GM12874 (cell line): ENCODE measurements around the gene ZNF780B.

Source experiments
- TF ChIP-seq, protein P1 (sequence below): IDR thresholded peaks from 2 replicates; pipeline ENCODE4 v1.5.1; 2011; ENCODE audit warnings: low read depth, mild to moderate bottlenecking, control low read depth, low read length, moderate library complexity; ENCODE audit not compliant: insufficient read depth

The ZNF780B gene

DNA sequence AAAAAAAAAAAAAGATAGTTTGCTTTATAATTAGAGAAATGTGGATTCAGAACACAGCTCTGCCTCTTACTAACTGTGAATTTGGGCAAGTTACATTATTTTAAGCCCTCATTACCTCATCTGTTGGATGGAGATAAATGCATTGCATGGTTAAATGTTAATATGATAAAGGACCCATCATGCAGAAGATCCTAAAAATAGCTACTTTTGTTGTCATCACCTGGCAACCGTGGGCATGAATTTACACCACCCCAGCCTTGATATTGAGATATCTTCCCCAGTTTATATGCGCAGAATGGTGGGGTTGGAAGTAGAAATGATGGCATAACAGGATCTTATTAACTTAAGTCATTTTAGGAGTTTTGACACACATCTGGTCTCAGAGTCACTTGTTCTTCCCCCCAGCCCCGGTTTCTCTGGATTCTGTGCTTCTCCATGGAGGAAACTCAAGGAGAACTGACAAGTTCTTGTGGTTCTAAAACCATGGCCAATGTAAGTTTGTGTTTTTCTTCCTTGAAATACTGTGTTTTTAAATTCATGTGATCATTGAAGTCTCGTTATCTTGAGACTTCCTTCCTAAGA is 50.2 kb downstream of the ZNF780B start:
- TF ChIP-seq, protein P1, sequence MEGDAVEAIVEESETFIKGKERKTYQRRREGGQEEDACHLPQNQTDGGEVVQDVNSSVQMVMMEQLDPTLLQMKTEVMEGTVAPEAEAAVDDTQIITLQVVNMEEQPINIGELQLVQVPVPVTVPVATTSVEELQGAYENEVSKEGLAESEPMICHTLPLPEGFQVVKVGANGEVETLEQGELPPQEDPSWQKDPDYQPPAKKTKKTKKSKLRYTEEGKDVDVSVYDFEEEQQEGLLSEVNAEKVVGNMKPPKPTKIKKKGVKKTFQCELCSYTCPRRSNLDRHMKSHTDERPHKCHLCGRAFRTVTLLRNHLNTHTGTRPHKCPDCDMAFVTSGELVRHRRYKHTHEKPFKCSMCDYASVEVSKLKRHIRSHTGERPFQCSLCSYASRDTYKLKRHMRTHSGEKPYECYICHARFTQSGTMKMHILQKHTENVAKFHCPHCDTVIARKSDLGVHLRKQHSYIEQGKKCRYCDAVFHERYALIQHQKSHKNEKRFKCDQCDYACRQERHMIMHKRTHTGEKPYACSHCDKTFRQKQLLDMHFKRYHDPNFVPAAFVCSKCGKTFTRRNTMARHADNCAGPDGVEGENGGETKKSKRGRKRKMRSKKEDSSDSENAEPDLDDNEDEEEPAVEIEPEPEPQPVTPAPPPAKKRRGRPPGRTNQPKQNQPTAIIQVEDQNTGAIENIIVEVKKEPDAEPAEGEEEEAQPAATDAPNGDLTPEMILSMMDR = no peak

DNA sequence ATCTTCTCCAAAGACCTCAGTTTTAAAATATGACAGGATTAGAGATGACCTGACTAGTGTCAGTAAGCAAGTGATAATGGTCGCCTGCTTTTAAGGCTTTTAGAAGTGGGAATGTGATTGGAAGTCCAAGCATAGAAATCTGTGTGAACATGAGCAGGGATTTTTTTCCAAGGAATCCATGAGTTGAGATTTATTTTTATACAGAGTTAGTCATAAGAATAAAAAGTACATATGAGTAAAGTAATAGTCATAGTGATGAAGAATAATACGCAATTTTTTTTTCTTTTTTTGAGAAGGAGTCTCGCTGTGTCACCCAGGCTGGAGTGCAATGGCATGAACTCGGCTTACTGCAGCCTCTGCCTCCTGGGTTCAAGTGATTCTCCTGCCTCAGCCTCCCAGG is 57.5 kb downstream of the ZNF780B start:
- TF ChIP-seq, protein P1 = no peak

DNA sequence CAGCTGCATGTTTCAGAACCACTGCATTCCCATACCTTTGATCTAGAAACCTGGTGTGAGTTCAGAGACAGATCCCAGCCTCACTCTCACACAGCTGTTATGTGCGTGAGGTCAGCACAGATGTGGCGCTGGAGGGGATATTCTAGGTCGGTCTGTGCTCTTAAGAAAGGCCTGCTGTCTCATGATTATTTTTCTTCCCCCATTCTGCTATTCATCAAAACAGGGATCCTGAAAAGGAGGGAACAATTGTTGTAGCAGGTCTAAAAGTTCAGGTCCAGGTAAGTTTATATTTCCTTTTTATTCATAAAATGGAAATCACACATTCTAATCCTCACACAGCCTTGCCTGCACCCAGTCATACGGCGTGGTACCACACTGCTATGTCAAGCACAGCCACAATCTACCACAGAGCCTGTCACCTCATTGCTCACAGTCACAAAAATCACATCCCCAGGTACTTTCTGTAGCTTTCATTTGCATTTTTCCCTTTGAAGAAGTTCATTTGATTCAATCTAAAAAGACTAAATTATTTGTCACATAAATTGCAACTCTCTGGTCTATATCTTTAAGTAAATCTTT is 58.3 kb downstream of the ZNF780B start:
- TF ChIP-seq, protein P1 = no peak

DNA sequence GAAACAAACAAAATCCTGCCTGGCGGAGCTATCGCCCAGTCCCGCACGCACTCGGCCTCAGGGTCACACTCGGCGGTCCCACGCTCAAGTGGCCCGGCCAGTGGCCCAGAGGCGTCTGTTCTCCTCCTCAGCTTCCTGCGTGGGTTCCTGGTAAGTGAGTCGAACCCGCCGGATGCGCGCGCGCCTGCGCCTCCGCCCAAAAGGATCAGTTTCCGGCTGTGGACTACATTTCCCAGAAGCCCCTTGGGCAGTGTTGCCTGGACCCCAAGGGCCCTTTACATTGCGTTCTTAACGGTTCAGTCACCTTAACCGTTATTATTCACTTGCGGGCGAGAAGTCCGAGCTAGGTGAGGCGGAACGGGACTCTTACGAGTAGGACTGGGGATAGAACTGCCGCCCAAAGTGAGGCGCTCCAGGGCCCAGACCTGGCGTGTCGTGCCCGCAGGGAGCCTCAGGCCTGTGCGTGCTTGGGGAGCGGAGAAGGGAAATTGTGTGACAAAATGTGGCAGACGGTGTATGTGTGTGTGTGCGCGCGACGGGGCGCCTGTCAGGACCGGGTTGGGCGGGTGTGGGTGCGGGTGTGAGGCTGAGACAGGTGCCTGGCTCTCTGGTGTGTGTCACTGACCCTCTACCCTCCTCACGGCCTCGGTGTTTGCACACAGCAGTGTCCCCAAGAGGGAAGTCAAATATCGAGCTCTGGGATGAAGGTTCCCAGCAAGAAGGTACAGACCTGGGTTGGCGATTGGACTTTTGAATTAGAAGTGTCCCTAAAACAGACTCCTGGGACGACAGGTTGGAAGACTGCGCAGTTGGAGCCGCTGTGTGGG is 59.0 kb downstream of the ZNF780B start, which contains the start of gene ZNF546:
ZNF546 (plus strand) TSS at position 250 of the 827 bp plus-strand sequence. CDS start 1,267 bp downstream, outside the sequence.
- TF ChIP-seq, protein P1 = no peak

DNA sequence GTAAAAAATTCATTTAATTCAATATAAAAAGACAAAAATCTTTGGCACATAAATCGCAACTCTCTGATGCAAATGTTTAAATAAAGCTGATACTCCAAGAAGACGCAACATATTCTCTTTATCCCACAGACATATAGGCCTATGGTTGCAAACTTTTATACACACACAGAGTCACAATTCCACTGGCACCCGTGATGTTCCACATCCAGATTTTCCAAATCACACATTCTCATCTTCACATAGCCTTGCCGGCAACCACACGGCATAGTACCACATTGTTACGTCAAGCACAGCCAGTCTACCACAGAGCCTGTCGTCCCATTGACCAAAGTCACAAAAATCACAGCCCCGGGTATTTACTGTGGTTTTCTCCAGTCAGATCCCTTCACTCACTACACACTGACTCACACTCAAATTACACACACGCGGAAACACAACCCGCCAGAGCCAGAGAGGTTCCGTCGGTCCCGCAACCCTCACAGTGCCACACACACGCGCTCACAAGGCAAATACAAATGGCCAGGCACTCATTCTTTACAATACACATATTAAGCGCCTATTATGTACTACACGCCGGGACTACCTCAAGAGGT is 59.7 kb downstream of the ZNF780B start:
- TF ChIP-seq, protein P1 = no peak

DNA sequence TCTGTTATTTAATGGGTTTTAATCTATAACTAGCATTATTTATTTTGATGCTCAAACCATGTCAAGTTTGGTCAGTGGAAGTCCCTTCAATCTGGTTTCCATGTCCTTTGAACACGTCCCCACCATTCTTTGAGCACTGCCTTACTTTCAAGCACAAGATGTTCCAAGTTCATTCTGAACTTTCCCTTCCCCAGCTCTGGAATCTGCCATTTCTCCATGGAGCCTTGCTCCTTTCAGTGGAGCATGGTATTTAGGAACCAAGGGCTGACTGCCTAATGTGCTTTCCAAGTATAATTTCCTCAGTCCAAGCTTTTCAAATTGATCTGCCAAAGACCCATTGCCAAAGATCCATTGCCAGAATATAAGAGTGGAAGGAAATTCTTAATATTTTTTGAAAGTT is 60.2 kb downstream of the ZNF780B start:
- TF ChIP-seq, protein P1 = no peak

DNA sequence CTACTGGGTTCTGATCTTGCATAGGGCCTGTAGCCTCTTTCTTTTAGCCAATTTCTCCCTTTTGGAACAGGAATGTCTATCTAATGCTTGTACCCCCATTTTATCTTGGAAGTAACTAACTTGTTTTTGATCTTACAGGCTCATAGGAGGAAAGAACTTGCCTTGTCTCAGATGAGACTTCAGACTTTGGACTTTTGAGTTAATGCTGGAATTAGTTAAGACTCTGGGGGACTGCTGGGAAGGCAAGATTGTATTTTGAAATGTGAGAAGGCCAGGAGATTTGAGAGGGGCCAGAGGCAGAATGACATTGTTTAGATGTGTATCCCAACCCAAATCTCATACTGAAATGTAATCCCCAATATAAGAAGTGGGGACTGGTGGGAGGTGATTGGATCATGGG is 61.7 kb downstream of the ZNF780B start:
- TF ChIP-seq, protein P1 = no peak
